ENCODE data around the gene ATP6AP1. TPM values are rescaled to one million over a fixed set of nuclear protein-coding genes. Genes with fewer than 3 reads are reported as not detected.

ATP6AP1 gene, protein sequence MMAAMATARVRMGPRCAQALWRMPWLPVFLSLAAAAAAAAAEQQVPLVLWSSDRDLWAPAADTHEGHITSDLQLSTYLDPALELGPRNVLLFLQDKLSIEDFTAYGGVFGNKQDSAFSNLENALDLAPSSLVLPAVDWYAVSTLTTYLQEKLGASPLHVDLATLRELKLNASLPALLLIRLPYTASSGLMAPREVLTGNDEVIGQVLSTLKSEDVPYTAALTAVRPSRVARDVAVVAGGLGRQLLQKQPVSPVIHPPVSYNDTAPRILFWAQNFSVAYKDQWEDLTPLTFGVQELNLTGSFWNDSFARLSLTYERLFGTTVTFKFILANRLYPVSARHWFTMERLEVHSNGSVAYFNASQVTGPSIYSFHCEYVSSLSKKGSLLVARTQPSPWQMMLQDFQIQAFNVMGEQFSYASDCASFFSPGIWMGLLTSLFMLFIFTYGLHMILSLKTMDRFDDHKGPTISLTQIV
- 44.0 and 51.7 TPM in 2 replicates for total RNA-seq

GRCh38 chrX:154428176-154429171, at the start of gene ATP6AP1:
Gene ATP6AP1, plus strand, starts transcription at chrX:154428677. Its CDS starts 16 bp downstream, at chrX:154428693.
- H3K27me3 ChIP-seq (ENCODE audit: control insufficient read depth, insufficient read depth, low read length) = no peaks in the 10 kb centered on the region
- peak within 1 kb of the TSS; percentile 59 for H3K4me3 ChIP-seq (ENCODE audit: low read depth, low read length)
- H3K36me3 ChIP-seq (ENCODE audit: control insufficient read depth, insufficient read depth, low read length) = peaks cover 3% of the 10 kb centered on the region
- DNase-seq (ENCODE audit: low read depth) (peak; percentile 75), FAIRE-seq (no peak)
- TF ChIP-seq CTCF (IDR thresholded peaks at IDR 0.05; ENCODE audit: insufficient read depth, low read length, severe bottlenecking) = peak; percentile 10

DNA sequence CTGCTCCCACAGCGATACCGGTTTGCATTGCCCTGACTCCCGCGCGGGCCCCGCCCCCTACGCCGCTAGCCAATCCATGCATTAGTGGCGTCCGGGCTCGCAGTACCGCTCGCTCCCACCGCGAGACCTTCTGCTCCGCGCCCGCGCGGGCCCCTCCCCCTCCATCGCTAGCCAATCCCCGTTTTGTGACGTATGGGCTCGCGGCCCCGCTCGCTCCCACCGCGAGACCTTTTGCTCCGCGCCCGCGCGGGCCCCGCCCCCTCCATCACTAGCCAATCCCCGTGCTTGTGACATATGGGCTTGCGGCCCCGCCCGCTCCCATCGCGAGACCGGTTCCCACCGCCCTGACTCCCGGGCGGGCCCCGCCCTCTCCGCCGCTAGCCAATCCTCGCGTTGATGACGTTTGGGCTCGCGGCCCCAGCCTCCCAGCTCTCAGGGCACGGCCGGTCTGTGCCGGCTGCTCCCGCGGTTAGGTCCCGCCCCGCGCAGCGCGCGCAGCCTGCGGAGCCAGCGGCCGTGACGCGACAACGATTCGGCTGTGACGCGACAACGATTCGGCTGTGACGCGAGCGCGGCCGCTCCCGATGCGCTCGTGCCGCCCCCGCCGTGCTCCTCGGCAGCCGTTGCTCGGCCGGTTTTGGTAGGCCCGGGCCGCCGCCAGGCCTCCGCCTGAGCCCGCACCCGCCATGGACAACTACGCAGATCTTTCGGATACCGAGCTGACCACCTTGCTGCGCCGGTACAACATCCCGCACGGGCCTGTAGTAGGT, 49.5 kb upstream of the ATP6AP1 start, which contains the start of gene EMD:
EMD (plus strand) TSS at position 497 of the 770 bp plus-strand sequence; CDS start at position 687, 190 bp downstream.
- peak within 1 kb of the TSS; percentile 68 for H3K4me3 ChIP-seq (ENCODE audit: low read depth, low read length)
- DNase-seq (ENCODE audit: low read depth) (peak; percentile 85), FAIRE-seq (no peak)
- no peaks in the 10 kb centered on the region for H3K27me3 ChIP-seq (ENCODE audit: control insufficient read depth, insufficient read depth, low read length)
- H3K36me3 ChIP-seq (ENCODE audit: control insufficient read depth, insufficient read depth, low read length) = peaks cover 4% of the 10 kb centered on the region
- TF ChIP-seq CTCF (IDR thresholded peaks at IDR 0.05; ENCODE audit: insufficient read depth, low read length, severe bottlenecking) = no peak

DNA sequence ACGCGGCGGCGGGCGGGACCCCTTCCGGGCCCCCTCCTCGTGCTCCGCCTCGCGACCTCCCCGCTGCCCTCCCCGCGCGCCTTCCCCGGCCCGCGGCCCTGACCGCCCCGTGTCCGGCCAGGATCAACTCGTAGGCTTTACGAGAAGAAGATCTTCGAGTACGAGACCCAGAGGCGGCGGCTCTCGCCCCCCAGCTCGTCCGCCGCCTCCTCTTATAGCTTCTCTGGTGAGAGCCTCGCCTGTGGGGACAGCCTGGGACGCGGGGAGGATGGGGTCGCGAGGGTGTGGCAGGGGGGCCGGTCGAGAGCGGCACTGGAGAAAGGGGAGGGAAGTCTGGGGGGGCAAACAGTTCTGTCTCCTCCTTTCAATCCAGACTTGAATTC, 48.9 kb upstream of the ATP6AP1 start:
- DNase-seq (ENCODE audit: low read depth) = no peak
- TF ChIP-seq CTCF (IDR thresholded peaks at IDR 0.05; ENCODE audit: insufficient read depth, low read length, severe bottlenecking) = no peak
- H3K4me3 ChIP-seq (ENCODE audit: low read depth, low read length) = peak overlapping the region; percentile 68
- H3K27me3 ChIP-seq (ENCODE audit: control insufficient read depth, insufficient read depth, low read length) = no peaks in the 10 kb centered on the region
- no peak for FAIRE-seq
- peaks cover 4% of the 10 kb centered on the region for H3K36me3 ChIP-seq (ENCODE audit: control insufficient read depth, insufficient read depth, low read length)

GRCh38 chrX:154380153-154380552, 48.3 kb upstream of the ATP6AP1 start:
- peaks cover 4% of the 10 kb centered on the region for H3K36me3 ChIP-seq (ENCODE audit: control insufficient read depth, insufficient read depth, low read length)
- peak overlapping the region; percentile 68 for H3K4me3 ChIP-seq (ENCODE audit: low read depth, low read length)
- DNase-seq (ENCODE audit: low read depth) (no peak), FAIRE-seq (no peak)
- TF ChIP-seq CTCF (IDR thresholded peaks at IDR 0.05; ENCODE audit: insufficient read depth, low read length, severe bottlenecking) = no peak
- no peaks in the 10 kb centered on the region for H3K27me3 ChIP-seq (ENCODE audit: control insufficient read depth, insufficient read depth, low read length)

- no peak for TF ChIP-seq CTCF (IDR thresholded peaks at IDR 0.05; ENCODE audit: insufficient read depth, low read length, severe bottlenecking)
- FAIRE-seq (no peak), DNase-seq (ENCODE audit: low read depth) (no peak)
- peaks cover 4% of the 10 kb centered on the region for H3K36me3 ChIP-seq (ENCODE audit: control insufficient read depth, insufficient read depth, low read length)
- no peaks in the 10 kb centered on the region for H3K27me3 ChIP-seq (ENCODE audit: control insufficient read depth, insufficient read depth, low read length)
- no peak overlapping the region for H3K4me3 ChIP-seq (ENCODE audit: low read depth, low read length)
These were observed 47.7 kb upstream of the ATP6AP1 start for GRCh38 chrX:154380787-154381186.

Data from bronchial epithelial cell (primary cell).